GM03348 (cell line): ENCODE measurements around the gene USP53.
"Not testable (repeated sequence)": the region's sequence is repeated elsewhere in the genome, so short reads cannot be mapped to it uniquely, and the experiment has no call there.

Experiments
- DNase-seq: peaks from one replicate; pipeline ENCODE4 v3.0.0; 2012; ENCODE audit warnings: low spot score

USP53 gene

GRCh38 chr4:119228406-119228805 lies 15.9 kb downstream of the USP53 start:
- DNase-seq: no peak

- no peak for DNase-seq
These were observed 17.6 kb downstream of the USP53 start for GRCh38 chr4:119229908-119230687.

- no peak for DNase-seq
These were observed 19.0 kb downstream of the USP53 start for GRCh38 chr4:119231491-119231890.

GRCh38 chr4:119232286-119232685 lies 19.8 kb downstream of the USP53 start:
- no peak for DNase-seq

GRCh38 chr4:119233191-119233590 lies 20.7 kb downstream of the USP53 start:
- DNase-seq: no peak

- DNase-seq: peak; percentile 6
These were observed 21.2 kb downstream of the USP53 start for GRCh38 chr4:119233750-119234149.

GRCh38 chr4:119237201-119237600 lies 24.7 kb downstream of the USP53 start:
- no peak for DNase-seq

GRCh38 chr4:119237642-119238041 lies 25.1 kb downstream of the USP53 start:
- no peak for DNase-seq

GRCh38 chr4:119238068-119238722 lies 25.7 kb downstream of the USP53 start:
- DNase-seq: no peak

- no peak for DNase-seq
These were observed 27.6 kb downstream of the USP53 start for GRCh38 chr4:119240128-119240527.

- DNase-seq: no peak
These were observed 28.1 kb downstream of the USP53 start for GRCh38 chr4:119240568-119240967.

- no peak for DNase-seq
These were observed 29.9 kb downstream of the USP53 start for GRCh38 chr4:119242417-119242816.

GRCh38 chr4:119243868-119244267 lies 31.4 kb downstream of the USP53 start:
- no peak for DNase-seq

- no peak for DNase-seq
These were observed 31.8 kb downstream of the USP53 start for GRCh38 chr4:119244344-119244743.

- DNase-seq: no peak
These were observed 32.3 kb downstream of the USP53 start for GRCh38 chr4:119244832-119245231.

- DNase-seq: no peak
These were observed 33.7 kb downstream of the USP53 start for GRCh38 chr4:119246177-119246733.

- DNase-seq: not testable (repeated sequence)
These were observed 38.5 kb downstream of the USP53 start for GRCh38 chr4:119251037-119251436.

- not testable (repeated sequence) for DNase-seq
These were observed 42.7 kb downstream of the USP53 start for GRCh38 chr4:119255223-119255622.

GRCh38 chr4:119260528-119260927 lies 48.0 kb downstream of the USP53 start:
- DNase-seq: no peak

- no peak for DNase-seq
These were observed 49.5 kb downstream of the USP53 start for GRCh38 chr4:119261986-119262385.

- DNase-seq: no peak
These were observed 52.2 kb downstream of the USP53 start for GRCh38 chr4:119264743-119265142.

GRCh38 chr4:119266153-119266552 lies 53.6 kb downstream of the USP53 start:
- DNase-seq: no peak

GRCh38 chr4:119268466-119268865 lies 56.0 kb downstream of the USP53 start:
- no peak for DNase-seq
